ENCODE measurements around the gene PRPH. TPM values are rescaled to one million over a fixed set of nuclear protein-coding genes. Genes with fewer than 3 reads are reported as not detected.

PRPH gene
- total and polyA plus RNA-seq, 7 donors = 0.06 to 0.20 TPM; not detected in 5

DNA sequence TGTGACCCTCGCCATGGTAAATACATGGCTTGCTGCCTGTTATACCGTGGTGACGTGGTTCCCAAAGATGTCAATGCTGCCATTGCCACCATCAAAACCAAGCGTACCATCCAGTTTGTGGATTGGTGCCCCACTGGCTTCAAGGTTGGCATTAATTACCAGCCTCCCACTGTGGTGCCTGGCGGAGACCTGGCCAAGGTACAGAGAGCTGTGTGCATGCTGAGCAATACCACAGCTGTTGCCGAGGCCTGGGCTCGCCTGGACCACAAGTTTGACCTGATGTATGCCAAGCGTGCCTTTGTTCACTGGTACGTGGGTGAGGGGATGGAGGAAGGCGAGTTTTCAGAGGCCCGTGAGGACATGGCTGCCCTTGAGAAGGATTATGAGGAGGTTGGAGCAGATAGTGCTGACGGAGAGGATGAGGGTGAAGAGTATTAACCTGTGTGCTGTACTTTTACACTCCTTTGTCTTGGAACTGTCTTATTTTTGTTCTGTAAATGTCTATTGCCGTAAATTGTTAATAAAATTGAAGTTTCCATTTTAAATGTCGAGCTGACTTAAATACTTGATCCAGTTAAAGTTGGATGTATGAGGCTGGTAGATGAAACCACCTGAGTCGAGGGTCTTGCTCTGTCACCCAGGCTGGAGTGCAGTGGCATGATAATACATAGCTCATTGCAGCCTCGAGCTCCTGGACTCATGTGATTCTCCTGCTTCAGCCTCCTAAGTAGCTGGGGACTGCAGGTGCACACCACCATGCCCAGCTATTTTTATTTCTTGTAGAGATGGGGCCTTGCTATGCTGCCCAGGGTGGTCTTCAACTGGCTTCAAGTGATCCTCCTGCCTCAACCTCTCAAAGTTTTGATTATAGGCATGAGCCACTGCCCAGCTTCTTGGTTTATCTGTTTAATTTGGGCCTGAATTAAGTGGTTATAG is 21.9 kb upstream of the PRPH start:
- no peak overlapping the region for H3K4me3 ChIP-seq
- DNase-seq (no peak), ATAC-seq (no peak)
- intact Hi-C loops (cut with DNase I) = no loop called here
- no peaks in the 10 kb centered on the region for H3K9me3 ChIP-seq
- no peak overlapping the region for H3K27ac ChIP-seq
- 84 to 91% (median 89%) methylated on average over 16 of the region's 16 CpGs for WGBS, 3 donors
- peaks cover 0 to 36% of the 10 kb centered on the region in 2 donors for H3K36me3 ChIP-seq (ENCODE audit: insufficient read depth in 1 of 2, low read depth in 1 of 2)
- H3K27me3 ChIP-seq (ENCODE audit: insufficient read depth in 3 of 3, low read length in 2 of 3) = no peaks in the 10 kb centered on the region
- no peaks in the 10 kb centered on the region for H3K4me1 ChIP-seq
- TF ChIP-seq, protein P1, sequence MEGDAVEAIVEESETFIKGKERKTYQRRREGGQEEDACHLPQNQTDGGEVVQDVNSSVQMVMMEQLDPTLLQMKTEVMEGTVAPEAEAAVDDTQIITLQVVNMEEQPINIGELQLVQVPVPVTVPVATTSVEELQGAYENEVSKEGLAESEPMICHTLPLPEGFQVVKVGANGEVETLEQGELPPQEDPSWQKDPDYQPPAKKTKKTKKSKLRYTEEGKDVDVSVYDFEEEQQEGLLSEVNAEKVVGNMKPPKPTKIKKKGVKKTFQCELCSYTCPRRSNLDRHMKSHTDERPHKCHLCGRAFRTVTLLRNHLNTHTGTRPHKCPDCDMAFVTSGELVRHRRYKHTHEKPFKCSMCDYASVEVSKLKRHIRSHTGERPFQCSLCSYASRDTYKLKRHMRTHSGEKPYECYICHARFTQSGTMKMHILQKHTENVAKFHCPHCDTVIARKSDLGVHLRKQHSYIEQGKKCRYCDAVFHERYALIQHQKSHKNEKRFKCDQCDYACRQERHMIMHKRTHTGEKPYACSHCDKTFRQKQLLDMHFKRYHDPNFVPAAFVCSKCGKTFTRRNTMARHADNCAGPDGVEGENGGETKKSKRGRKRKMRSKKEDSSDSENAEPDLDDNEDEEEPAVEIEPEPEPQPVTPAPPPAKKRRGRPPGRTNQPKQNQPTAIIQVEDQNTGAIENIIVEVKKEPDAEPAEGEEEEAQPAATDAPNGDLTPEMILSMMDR (IDR thresholded peaks at IDR 0.05) = no peak

DNA sequence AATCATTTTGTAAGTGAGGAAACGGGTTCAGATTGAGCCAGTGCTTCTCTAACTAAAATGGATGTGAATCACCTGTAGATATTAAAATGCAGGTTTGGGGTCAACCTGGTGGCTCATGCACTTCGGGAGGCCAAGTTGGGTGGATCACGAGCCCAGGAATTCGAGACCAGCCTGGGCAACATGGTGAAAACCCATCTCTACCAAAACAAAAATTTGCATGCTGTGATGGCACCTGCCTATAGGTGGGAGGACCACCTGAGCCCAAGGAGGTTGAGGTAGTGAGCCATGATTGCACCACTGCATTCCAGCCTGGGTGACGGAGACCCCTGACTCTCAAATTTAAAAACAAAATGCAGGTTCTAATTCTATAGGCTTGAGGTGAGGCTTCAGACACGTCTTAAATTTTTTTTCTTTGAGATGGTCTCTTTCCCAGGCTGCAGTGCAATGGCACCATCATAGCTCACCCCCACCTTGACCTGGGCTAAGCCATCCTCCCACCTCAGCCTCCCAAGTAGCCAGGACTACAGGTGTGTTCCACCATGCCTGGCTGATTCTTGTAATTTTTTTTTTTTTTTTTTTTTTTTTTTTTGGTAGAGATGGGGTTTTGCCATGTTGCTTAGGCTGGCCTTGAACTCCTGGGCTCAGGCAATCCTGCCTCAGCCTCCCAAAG is 21.1 kb upstream of the PRPH start:
- Histone ChIP-seq H3K4me1 (no peaks in the 10 kb centered on the region), H3K27me3 (ENCODE audit: insufficient read depth in 3 of 3, low read length in 2 of 3) (no peaks in the 10 kb centered on the region), H3K36me3 (ENCODE audit: insufficient read depth in 1 of 2, low read depth in 1 of 2) (peaks cover 0 to 36% of the 10 kb centered on the region in 2 donors), H3K27ac (no peak overlapping the region), H3K4me3 (no peak overlapping the region), H3K9me3 (no peaks in the 10 kb centered on the region)
- intact Hi-C loops (cut with DNase I) = no loop called here
- TF ChIP-seq, protein P1 (IDR thresholded peaks at IDR 0.05) = no peak
- DNase-seq = no peak
- 92 to 97% (median 95%) methylated on average over 6 of the region's 6 CpGs for WGBS, 3 donors
- ATAC-seq = no peak

DNA sequence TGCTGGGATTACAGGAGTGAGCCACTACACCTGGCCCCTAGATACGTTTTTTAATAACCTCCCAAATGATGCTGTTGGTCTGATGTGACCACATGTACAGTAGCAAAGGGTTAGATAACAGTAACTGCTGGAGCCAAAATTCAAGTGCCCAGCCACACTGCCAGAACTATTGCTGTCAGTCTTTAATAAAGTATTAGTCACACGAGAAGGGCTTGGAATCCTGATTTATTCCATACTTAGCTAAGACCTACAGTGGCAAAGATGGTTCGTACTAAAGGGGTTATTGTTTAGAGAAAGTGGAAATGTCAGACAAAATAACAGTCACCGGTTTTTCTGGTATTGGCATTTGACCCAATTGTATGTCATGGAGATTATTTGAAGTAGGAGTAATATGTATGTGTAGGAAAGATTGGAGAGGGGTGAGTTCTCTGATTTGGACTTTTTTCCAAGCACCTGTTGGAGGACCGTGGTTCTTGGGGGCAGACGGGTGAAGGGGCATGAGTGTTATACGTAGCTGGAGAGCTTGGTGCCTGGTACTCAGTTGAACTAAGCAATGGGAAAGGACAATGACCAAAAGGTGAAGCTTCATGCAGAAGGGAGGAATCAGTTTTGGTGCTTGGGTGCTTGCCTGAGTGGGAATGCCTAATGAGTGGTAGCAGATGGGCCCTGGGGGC is 20.4 kb upstream of the PRPH start:
- WGBS, 3 donors = 65 to 78% (median 70%) methylated on average over 7 of the region's 7 CpGs
- Histone ChIP-seq H3K9me3 (no peaks in the 10 kb centered on the region), H3K4me3 (no peak overlapping the region), H3K27me3 (ENCODE audit: insufficient read depth in 3 of 3, low read length in 2 of 3) (no peaks in the 10 kb centered on the region), H3K4me1 (no peaks in the 10 kb centered on the region), H3K36me3 (ENCODE audit: insufficient read depth in 1 of 2, low read depth in 1 of 2) (peaks cover 0 to 31% of the 10 kb centered on the region in 2 donors), H3K27ac (no peak overlapping the region)
- DNase-seq (no peak), ATAC-seq (no peak)
- TF ChIP-seq, protein P1 (IDR thresholded peaks at IDR 0.05) = no peak
- intact Hi-C loops (cut with DNase I) = no loop called here

DNA sequence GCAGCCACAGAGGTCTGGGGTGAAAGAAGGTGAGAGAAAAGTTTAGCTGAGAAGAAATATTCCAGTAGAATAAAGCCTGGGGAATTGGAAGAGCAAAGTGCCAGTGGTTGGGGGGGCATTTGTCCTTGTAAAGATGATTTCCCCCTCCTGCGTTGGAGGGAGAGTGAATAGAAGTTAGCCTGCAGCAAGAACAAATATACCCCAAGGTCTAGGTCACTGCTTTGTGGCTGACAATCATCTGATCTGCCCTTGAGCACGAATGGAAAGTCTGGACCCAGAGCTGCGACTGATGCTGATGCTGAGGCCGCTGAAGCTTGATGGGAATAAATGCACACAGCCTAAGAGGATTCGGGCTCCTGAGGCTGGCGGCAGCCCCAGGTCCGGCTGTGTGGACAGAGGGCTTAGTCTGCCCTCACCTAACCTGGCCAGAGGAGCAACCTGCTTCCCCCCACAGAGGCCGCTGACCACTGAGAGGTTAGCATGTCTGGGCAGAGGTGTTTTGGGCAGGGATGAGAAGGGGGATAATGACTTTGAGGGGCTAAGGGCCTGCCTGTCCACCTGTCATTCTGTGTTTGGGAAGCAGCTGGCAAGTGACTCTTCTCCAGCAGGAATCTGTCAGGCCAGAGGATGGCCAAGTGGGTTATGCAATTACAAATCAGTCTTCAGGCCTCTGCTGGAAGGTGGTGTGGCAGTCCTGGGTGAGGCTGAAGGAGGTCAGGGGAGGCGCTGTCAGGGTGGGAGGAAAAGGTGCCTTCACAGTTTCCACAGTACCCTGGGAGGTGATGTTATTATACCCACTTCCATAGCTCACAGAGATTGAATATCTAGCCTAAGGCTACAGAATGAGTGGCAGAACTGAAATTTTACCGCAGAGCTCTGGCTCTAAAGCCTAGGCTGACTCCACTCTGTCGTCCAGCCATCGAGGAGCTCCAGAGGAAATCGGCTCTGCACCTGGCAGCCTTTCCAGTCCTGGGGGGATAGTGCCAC is 18.4 kb upstream of the PRPH start:
- H3K36me3 ChIP-seq (ENCODE audit: insufficient read depth in 1 of 2, low read depth in 1 of 2) = peaks cover 0 to 13% of the 10 kb centered on the region in 2 donors
- 68 to 75% (median 72%) methylated on average over 13 of the region's 13 CpGs for WGBS, 3 donors

More for the DNA sequence above, 18.4 kb upstream of the PRPH start:
- ATAC-seq (peak in 1 of 4 donors; percentile 37), DNase-seq (no peak)
- TF ChIP-seq, protein P1 (IDR thresholded peaks at IDR 0.05) = no peak
- intact Hi-C loops (cut with DNase I) = no loop called here
- Histone ChIP-seq H3K4me3 (no peak overlapping the region), H3K27ac (no peak overlapping the region), H3K27me3 (ENCODE audit: insufficient read depth in 3 of 3, low read length in 2 of 3) (no peaks in the 10 kb centered on the region), H3K9me3 (no peaks in the 10 kb centered on the region), H3K4me1 (no peaks in the 10 kb centered on the region)

Data from psoas muscle (tissue), 8 donors.